A673 (cell line): ENCODE data around the gene EPB41. TPM values are rescaled to one million over a fixed set of nuclear protein-coding genes. Genes with fewer than 3 reads are reported as not detected.

Source experiments
- BruUV-seq: library from RNA; stranded (reverse); fragments of 400-500 nt; replicated peaks from 2 replicates; lab custom pipeline; 2021; lab: Mats Ljungman, UMichigan
- CTCF ChIA-PET: fragments of 300-600 bp; sonication (Branson Sonifier 250); formaldehyde crosslinking; loops from one replicate; lab custom pipeline; 2022; ENCODE audit warnings: antibody characterized with exemption; lab: Charles Lee
- POLR2A ChIA-PET: fragments of 300-600 bp; sonication (Branson Sonifier 250); formaldehyde crosslinking; loops from one replicate; lab custom pipeline; 2022; ENCODE audit warnings: antibody characterized with exemption; ENCODE audit not compliant: low non-redundant PET; lab: Charles Lee
- DNase-seq: peaks from one replicate; pipeline ENCODE4 v3.0.0-alpha.2; 2015; ENCODE audit warnings: low spot score
- H3K27ac ChIP-seq: fragments of 200-600 bp; sonication (generic); 2 replicates; pipeline ENCODE4 v1.5.1; 2016; ENCODE audit warnings: mixed run types, low read depth, mild to moderate bottlenecking, mixed read lengths, antibody characterized with exemption, low read length; ENCODE audit not compliant: poor library complexity, severe bottlenecking
- H3K27me3 ChIP-seq: fragments of 200-600 bp; sonication (generic); replicated peaks from 2 replicates; pipeline ENCODE4 v1.6.1; 2017; ENCODE audit warnings: mixed run types, low read depth, mild to moderate bottlenecking, mixed read lengths, antibody characterized with exemption, low read length; ENCODE audit not compliant: insufficient read depth, poor library complexity
- H3K36me3 ChIP-seq: fragments of 200-600 bp; sonication (generic); 2 replicates; pipeline ENCODE4 v1.6.1; 2016; ENCODE audit warnings: mixed run types, mild to moderate bottlenecking, mixed read lengths, antibody characterized with exemption, low read length; ENCODE audit not compliant: insufficient read depth, poor library complexity, severe bottlenecking
- H3K4me1 ChIP-seq: fragments of 200-600 bp; sonication (generic); 2 replicates; pipeline ENCODE4 v1.6.1; 2017; ENCODE audit warnings: mixed run types, mild to moderate bottlenecking, mixed read lengths, antibody characterized with exemption, low read length; ENCODE audit not compliant: insufficient read depth, poor library complexity, severe bottlenecking
- H3K4me3 ChIP-seq: fragments of 200-600 bp; sonication (generic); 2 replicates; pipeline ENCODE4 v1.5.1; 2016; ENCODE audit warnings: low read depth, mixed run types, mild to moderate bottlenecking, mixed read lengths, low read length; ENCODE audit not compliant: poor library complexity, severe bottlenecking
- H3K9me3 ChIP-seq: fragments of 200-600 bp; sonication (generic); 2 replicates; pipeline ENCODE4 v1.6.1; 2016; ENCODE audit warnings: mixed run types, low read depth, mild to moderate bottlenecking, mixed read lengths, antibody characterized with exemption, low read length; ENCODE audit not compliant: poor library complexity, severe bottlenecking
- CTCF ChIP-seq: fragments of 300-800, 200-600 bp; sonication (generic); conservative IDR thresholded peaks from 2 replicates; pipeline ENCODE4 v1.5.1; 2017; ENCODE audit warnings: low read depth, mild to moderate bottlenecking, antibody characterized with exemption, low read length, moderate library complexity, mixed read lengths
- EZH2 ChIP-seq: fragments of 200-600 bp; sonication (generic); IDR thresholded peaks from 2 replicates; pipeline ENCODE4 v1.6.1; 2017; ENCODE audit warnings: borderline replicate concordance, low read depth, mild to moderate bottlenecking, mixed read lengths, antibody characterized with exemption, low read length; ENCODE audit not compliant: poor library complexity, severe bottlenecking
- intact Hi-C: fragments of 100-400 bp; cut with micrococcal nuclease; formaldehyde crosslinking; loops from one replicate; pipeline ENCODE4 v1.10.0; 2022; ENCODE audit not compliant: unreplicated experiment
- total RNA-seq: library from RNA; stranded (reverse); gene quantifications from 2 replicates; pipeline ENCODE4 v1.2.3, GENCODE V29; 2021

Gene EPB41
- total RNA-seq, 1 experiment from 2014 or later = 337 TPM

GRCh38 chr1:28915031-28915895 is 894 bp downstream of the EPB41 start:
- ChIA-PET CTCF (interaction anchor here (1.2 kb wide), 1 partner anchor 72 kb away, joined by 3 read pairs; no protein-coding TSS in a partner anchor), POLR2A (interaction anchor here (0.6 kb wide), 2 partner anchors 251 to 295 kb away, joined by 6 to 9 read pairs; no protein-coding TSS in a partner anchor)
- no TSS peak for BruUV-seq
- H3K9me3 ChIP-seq = no peaks in the 10 kb centered on the region
- H3K27ac ChIP-seq = peak overlapping the region; percentile 88
- DNase-seq = peak; percentile 73
- H3K4me3 ChIP-seq = peak overlapping the region; percentile 89
- no peaks in the 10 kb centered on the region for H3K27me3 ChIP-seq
- no peak for TF ChIP-seq EZH2
- TF ChIP-seq CTCF = no peak
- intact Hi-C loops = loop anchor here (5.0 kb wide), 1 partner anchor 72 kb away; no protein-coding TSS in a partner anchor
- peaks cover 12% of the 10 kb centered on the region for H3K36me3 ChIP-seq
- peaks cover 36% of the 10 kb centered on the region for H3K4me1 ChIP-seq

- no peak for TF ChIP-seq CTCF
- TF ChIP-seq EZH2 = no peak
- Histone ChIP-seq H3K27ac (peak overlapping the region; percentile 22), H3K4me1 (peaks cover 40% of the 10 kb centered on the region), H3K27me3 (no peaks in the 10 kb centered on the region), H3K36me3 (peaks cover 3% of the 10 kb centered on the region), H3K9me3 (no peaks in the 10 kb centered on the region), H3K4me3 (no peak overlapping the region)
- ChIA-PET CTCF (no interaction called here), POLR2A (interaction anchor here (0.6 kb wide), 1 partner anchor 19 kb away, joined by 4 read pairs; no protein-coding TSS in a partner anchor)
- DNase-seq = no peak
- intact Hi-C loops = loop anchor here (5.0 kb wide), 1 partner anchor 70 kb away; no protein-coding TSS in a partner anchor
- no TSS peak for BruUV-seq
Measured at GRCh38 chr1:28917757-28918118, 3.4 kb downstream of the EPB41 start.

- BruUV-seq = no TSS peak
- no peak for DNase-seq
- Histone ChIP-seq H3K4me1 (peaks cover 43% of the 10 kb centered on the region), H3K36me3 (no peaks in the 10 kb centered on the region), H3K27me3 (no peaks in the 10 kb centered on the region), H3K9me3 (no peaks in the 10 kb centered on the region), H3K4me3 (no peak overlapping the region), H3K27ac (no peak overlapping the region)
- TF ChIP-seq CTCF (no peak), EZH2 (no peak)
- CTCF ChIA-PET = no interaction called here
- POLR2A ChIA-PET = interaction anchor here (0.7 kb wide), 1 partner anchor 687 kb away, joined by 3 read pairs; no protein-coding TSS in a partner anchor
- intact Hi-C loops = no loop called here
Measured at GRCh38 chr1:28921286-28921869, 7.0 kb downstream of the EPB41 start.
